OCI-LY1 (cell line): ENCODE data around the gene CTSK.
"Not testable (repeated sequence)": the region's sequence is repeated elsewhere in the genome, so short reads cannot be mapped to it uniquely, and the experiment has no call there.

ENCODE experiments used
- EZH2 ChIP-seq: fragments of 200-600 bp; sonication (generic), shearing (Covaris generic); IDR thresholded peaks from 2 replicates; pipeline ENCODE4 v1.8.0; 2017; ENCODE audit warnings: borderline replicate concordance, mixed run types, mild to moderate bottlenecking, antibody characterized with exemption, low read length, moderate library complexity, mixed read lengths
- TF ChIP-seq, protein P1 (sequence below): fragments of 200-600 bp; sonication (generic), shearing (Covaris generic); IDR thresholded peaks from 2 replicates; pipeline ENCODE4 v1.5.1; 2017; ENCODE audit warnings: mild to moderate bottlenecking, antibody characterized with exemption, low read length, moderate library complexity, mixed read lengths

DNA sequence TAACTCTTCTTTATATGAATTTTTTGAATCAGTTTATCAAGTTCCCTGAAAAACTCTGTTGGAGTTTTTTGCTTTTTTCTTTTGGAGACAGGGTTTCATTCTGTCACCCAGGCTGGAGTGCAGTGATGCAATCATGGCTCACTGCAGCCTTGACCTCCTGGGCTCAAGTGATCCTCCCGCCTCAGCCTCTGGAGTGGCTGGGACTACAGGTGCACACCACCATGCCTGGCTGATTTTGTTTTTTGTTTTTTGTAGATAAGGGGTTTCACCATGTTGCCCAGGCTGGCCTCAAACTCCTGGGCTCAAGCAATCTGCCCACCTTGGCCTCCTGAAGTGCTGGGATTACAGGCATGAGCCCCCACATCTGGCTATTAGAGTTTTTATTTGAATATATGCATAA, 40.4 kb downstream of the CTSK start:
- TF ChIP-seq, protein P1, sequence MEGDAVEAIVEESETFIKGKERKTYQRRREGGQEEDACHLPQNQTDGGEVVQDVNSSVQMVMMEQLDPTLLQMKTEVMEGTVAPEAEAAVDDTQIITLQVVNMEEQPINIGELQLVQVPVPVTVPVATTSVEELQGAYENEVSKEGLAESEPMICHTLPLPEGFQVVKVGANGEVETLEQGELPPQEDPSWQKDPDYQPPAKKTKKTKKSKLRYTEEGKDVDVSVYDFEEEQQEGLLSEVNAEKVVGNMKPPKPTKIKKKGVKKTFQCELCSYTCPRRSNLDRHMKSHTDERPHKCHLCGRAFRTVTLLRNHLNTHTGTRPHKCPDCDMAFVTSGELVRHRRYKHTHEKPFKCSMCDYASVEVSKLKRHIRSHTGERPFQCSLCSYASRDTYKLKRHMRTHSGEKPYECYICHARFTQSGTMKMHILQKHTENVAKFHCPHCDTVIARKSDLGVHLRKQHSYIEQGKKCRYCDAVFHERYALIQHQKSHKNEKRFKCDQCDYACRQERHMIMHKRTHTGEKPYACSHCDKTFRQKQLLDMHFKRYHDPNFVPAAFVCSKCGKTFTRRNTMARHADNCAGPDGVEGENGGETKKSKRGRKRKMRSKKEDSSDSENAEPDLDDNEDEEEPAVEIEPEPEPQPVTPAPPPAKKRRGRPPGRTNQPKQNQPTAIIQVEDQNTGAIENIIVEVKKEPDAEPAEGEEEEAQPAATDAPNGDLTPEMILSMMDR = not testable (repeated sequence)
- TF ChIP-seq EZH2 = not testable (repeated sequence)
